Measurements from ENCODE around the gene ATP6V0E1. TPM values are rescaled to one million over a fixed set of nuclear protein-coding genes. Genes with fewer than 3 reads are reported as not detected.

The ATP6V0E1 gene
- total RNA-seq, 1 experiment from 2014 or later: 216 TPM

- intact Hi-C loops (cut with micrococcal nuclease; ENCODE audit: unreplicated experiment): no loop called here
- Histone ChIP-seq H3K36me3 (ENCODE audit: control insufficient read depth, insufficient read depth, low read length) (no peaks in the 10 kb centered on the region), H3K4me3 (ENCODE audit: low read depth, low read length) (no peak overlapping the region), H3K9me3 (no peaks in the 10 kb centered on the region), H3K4me1 (peaks cover 17% of the 10 kb centered on the region), H3K27me3 (replicated peaks; ENCODE audit: control insufficient read depth, insufficient read depth, low read length) (no peaks in the 10 kb centered on the region)
- Mint-ChIP-seq H3K36me3 (ENCODE audit: insufficient read depth, unreplicated experiment) (peaks cover 6% of the 10 kb centered on the region), H3K4me1 (ENCODE audit: low read depth, unreplicated experiment) (peaks cover 7% of the 10 kb centered on the region), H3K27ac (ENCODE audit: unreplicated experiment) (no peak overlapping the region), H3K9me3 (ENCODE audit: unreplicated experiment) (no peaks in the 10 kb centered on the region), H3K4me3 (ENCODE audit: unreplicated experiment) (no peak overlapping the region), H3K27me3 (ENCODE audit: insufficient read depth, unreplicated experiment) (no peaks in the 10 kb centered on the region)
- no peak for TF ChIP-seq CTCF (IDR thresholded peaks at IDR 0.05; ENCODE audit: insufficient read depth in 1 of 2, low read depth in 1 of 2, low read length in 1 of 2, severe bottlenecking in 1 of 2, unreplicated experiment in 1 of 2)
- ChIA-PET CTCF (interaction anchor here (1.0 kb wide), 1 partner anchor 11 kb away, joined by 4 read pairs; no protein-coding TSS in a partner anchor), POLR2A (no interaction called here)
- BruUV-seq (replicated peaks): no TSS peak
- DNase-seq: no peak
These were observed 10.2 kb upstream of the ATP6V0E1 start for GRCh38 chr5:172973127-172973916.

- Mint-ChIP-seq H3K9me3 (ENCODE audit: unreplicated experiment) (no peaks in the 10 kb centered on the region), H3K27me3 (ENCODE audit: insufficient read depth, unreplicated experiment) (no peaks in the 10 kb centered on the region), H3K4me1 (ENCODE audit: low read depth, unreplicated experiment) (peaks cover 7% of the 10 kb centered on the region), H3K27ac (ENCODE audit: unreplicated experiment) (no peak overlapping the region), H3K36me3 (ENCODE audit: insufficient read depth, unreplicated experiment) (peaks cover under 1% of the 10 kb centered on the region), H3K4me3 (ENCODE audit: unreplicated experiment) (no peak overlapping the region)
- ChIA-PET POLR2A (no interaction called here), CTCF (interaction anchor here (0.7 kb wide), 1 partner anchor 9 kb away, joined by 4 read pairs; the partner anchor contains the start of gene ATP6V0E1)
- intact Hi-C loops (cut with micrococcal nuclease; ENCODE audit: unreplicated experiment): no loop called here
- Histone ChIP-seq H3K27me3 (replicated peaks; ENCODE audit: control insufficient read depth, insufficient read depth, low read length) (no peaks in the 10 kb centered on the region), H3K9me3 (no peaks in the 10 kb centered on the region), H3K4me1 (peaks cover 17% of the 10 kb centered on the region), H3K4me3 (ENCODE audit: low read depth, low read length) (no peak overlapping the region), H3K36me3 (ENCODE audit: control insufficient read depth, insufficient read depth, low read length) (no peaks in the 10 kb centered on the region)
- TF ChIP-seq CTCF (IDR thresholded peaks at IDR 0.05; ENCODE audit: insufficient read depth in 1 of 2, low read depth in 1 of 2, low read length in 1 of 2, severe bottlenecking in 1 of 2, unreplicated experiment in 1 of 2): no peak
- DNase-seq: no peak
- BruUV-seq (replicated peaks): no TSS peak
These were observed 9.6 kb upstream of the ATP6V0E1 start for GRCh38 chr5:172973931-172974330.

GRCh38 chr5:172975289-172975688 lies 8.3 kb upstream of the ATP6V0E1 start:
- DNase-seq: no peak
- ChIA-PET POLR2A (no interaction called here), CTCF (interaction anchor here (0.9 kb wide), 1 partner anchor 307 kb away, joined by 4 read pairs; no protein-coding TSS in a partner anchor)
- H3K4me3 Mint-ChIP-seq (ENCODE audit: unreplicated experiment): no peak overlapping the region
- no peaks in the 10 kb centered on the region for H3K36me3 Mint-ChIP-seq (ENCODE audit: insufficient read depth, unreplicated experiment)
- no peak overlapping the region for H3K4me3 ChIP-seq (ENCODE audit: low read depth, low read length)
- no peaks in the 10 kb centered on the region for H3K27me3 Mint-ChIP-seq (ENCODE audit: insufficient read depth, unreplicated experiment)
- H3K9me3 ChIP-seq: no peaks in the 10 kb centered on the region
- H3K27me3 ChIP-seq (replicated peaks; ENCODE audit: control insufficient read depth, insufficient read depth, low read length): no peaks in the 10 kb centered on the region
- no TSS peak for BruUV-seq (replicated peaks)
- H3K27ac Mint-ChIP-seq (ENCODE audit: unreplicated experiment): no peak overlapping the region
- no peak for TF ChIP-seq CTCF (IDR thresholded peaks at IDR 0.05; ENCODE audit: insufficient read depth in 1 of 2, low read depth in 1 of 2, low read length in 1 of 2, severe bottlenecking in 1 of 2, unreplicated experiment in 1 of 2)
- intact Hi-C loops (cut with micrococcal nuclease; ENCODE audit: unreplicated experiment): no loop called here
- peaks cover 7% of the 10 kb centered on the region for H3K4me1 Mint-ChIP-seq (ENCODE audit: low read depth, unreplicated experiment)
- no peaks in the 10 kb centered on the region for H3K9me3 Mint-ChIP-seq (ENCODE audit: unreplicated experiment)
- peaks cover 17% of the 10 kb centered on the region for H3K4me1 ChIP-seq
- no peaks in the 10 kb centered on the region for H3K36me3 ChIP-seq (ENCODE audit: control insufficient read depth, insufficient read depth, low read length)
